Measurements from ENCODE around the gene SAMD10.

DNA sequence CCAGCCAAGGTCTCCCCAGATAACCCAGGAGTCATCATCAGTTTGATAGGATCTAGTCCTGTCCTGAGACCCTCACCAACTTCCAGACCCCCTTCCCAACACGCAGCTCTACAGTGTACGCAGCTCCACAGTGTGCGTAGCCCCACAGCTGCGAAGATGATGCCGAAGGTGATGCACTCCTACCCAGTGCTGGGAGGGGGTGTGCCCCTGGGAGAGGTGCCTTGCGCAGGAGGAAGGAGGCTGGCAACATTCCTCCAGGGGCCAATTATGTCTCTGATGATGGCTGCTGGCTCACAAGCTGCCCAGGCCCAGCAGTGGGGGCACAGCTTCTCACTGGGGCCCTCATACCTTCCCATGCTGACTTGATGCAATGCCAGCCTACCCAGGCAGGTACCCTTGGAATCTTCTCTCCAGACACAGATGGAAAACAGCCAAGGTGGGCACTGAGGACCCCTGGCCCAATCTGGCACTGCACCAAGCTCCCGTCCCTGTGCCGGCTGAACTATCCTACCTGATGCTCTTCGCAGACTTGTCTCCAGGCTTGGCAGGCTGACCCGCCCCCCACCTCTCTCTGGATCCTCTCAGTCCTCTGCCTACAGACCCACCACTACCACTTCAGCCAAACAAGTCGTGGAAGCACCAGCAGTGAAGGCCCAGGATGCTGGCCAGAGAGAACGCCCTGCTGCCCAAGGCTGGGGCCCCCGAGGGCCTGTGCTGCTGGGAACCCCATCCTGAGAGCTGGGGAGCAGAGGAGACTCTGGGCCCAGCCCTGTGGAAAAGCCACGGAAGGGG is 11.1 kb downstream of the SAMD10 start:
- TF ChIP-seq EZH2 (IDR thresholded peaks at IDR 0.05), result no peak
- no peak for TF ChIP-seq POLR2AphosphoS5 (IDR thresholded peaks at IDR 0.05; ENCODE audit: borderline replicate concordance, low read depth, low read length)
- TF ChIP-seq FOXP2 (optimal IDR thresholded peaks at IDR 0.05; ENCODE audit: control extremely low read depth, extremely low read length, insufficient read depth), result no peak

All from SK-N-MC (cell line).